Dermis lymphatic vessel endothelial cell (primary cell): ENCODE results near the gene PCDHA2. TPM values are rescaled to one million over a fixed set of nuclear protein-coding genes. Genes with fewer than 3 reads are reported as not detected.

Experiments
- total RNA-seq: library from RNA; depleted of rRNA; stranded (reverse); fragments of >200 nt; gene quantifications from 2 replicates; pipeline ENCODE4 v1.2.1, GENCODE V29; 2014

Gene PCDHA2
- total RNA-seq, result under 0.01 TPM in 1 of 2 replicates, not detected in the other

DNA sequence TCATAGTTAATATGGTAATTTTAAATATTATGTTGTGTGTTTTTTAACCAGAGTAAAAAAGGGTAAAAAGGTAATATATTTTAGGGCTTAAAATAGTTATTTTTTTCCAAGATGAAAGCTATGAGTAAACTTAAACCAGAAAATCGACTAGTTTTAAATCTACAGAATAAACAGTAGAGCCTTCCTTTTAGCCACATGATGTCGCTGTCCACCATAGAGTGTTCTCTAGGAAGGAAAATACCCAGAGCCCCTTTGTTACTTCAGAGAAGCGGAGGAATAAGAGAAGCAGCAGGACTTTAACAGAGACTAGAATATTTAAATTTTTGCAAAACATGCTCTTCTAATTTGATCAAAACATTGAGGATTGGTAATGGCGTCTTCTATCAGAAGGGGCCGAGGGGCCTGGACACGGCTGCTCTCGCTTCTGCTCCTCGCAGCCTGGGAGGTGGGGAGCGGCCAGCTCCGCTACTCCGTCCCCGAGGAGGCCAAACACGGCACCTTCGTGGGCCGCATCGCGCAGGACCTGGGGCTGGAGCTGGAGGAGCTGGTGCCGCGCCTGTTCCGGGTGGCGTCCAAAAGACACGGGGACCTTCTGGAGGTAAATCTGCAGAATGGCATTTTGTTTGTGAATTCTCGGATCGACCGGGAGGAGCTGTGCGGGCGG, at the start of gene PCDHA2:
TSS of gene PCDHA2 (plus strand) at position 258 of the 664 bp plus-strand sequence.

DNA sequence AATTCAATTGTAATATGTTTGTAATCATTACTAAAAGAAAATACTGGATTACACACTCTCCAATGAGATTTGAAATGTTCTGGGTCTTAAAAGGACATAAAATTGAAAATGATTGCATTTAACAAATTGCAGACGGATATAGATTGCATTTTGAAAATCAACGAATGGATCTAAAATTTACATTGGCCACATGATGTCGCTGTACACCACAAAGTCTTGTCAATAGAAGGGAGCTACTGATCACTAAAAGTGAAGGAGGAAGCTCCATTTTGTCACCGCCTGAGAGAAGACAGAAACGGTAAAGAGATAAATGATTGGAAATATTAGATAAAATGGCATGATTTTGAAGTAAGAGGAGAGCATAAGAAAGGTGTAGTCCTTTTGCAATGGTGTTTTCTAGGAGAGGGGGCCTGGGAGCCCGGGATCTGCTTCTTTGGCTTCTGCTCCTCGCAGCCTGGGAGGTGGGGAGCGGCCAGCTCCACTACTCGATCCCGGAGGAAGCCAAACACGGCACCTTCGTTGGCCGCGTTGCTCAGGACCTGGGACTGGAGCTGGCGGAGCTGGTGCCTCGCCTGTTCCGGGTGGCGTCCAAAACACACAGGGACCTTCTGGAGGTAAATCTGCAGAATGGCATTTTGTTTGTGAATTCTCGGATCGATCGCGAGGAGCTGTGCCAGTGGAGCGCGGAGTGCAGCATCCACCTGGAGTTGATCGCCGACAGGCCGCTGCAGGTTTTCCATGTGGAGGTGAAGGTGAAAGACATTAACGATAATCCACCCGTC, 8.6 kb upstream of the PCDHA2 start, which contains the start of gene PCDHA1:
TSS of gene PCDHA1 (plus strand) at position 236 of the 782 bp plus-strand sequence.

DNA sequence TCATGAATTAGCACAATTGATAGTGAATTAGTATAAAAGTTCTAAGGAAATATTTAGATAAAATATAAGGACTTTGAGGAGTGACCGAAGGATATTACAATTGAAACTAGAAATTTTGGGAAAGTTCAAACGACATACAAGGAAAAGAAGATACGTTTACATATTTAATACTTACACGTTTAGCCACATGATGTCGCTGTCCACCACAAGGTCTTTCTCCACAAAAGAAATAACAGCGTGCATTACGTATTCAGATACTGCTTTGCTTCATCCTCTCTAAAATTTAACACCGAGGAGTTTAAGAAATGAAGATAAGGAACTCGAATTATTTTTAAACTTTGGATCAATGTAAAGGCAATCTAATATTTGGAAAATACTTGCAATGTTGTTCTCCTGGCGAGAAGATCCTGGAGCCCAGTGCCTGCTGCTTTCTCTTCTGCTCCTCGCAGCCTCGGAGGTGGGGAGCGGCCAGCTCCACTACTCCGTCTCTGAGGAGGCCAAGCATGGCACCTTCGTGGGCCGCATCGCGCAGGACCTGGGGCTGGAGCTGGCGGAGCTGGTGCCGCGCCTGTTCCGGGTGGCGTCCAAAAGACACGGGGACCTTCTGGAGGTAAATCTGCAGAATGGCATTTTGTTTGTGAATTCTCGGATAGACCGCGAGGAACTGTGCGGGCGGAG, 6.3 kb downstream of the PCDHA2 start, which contains the start of gene PCDHA3:
TSS of gene PCDHA3 (plus strand) at position 242 of the 678 bp plus-strand sequence.

DNA sequence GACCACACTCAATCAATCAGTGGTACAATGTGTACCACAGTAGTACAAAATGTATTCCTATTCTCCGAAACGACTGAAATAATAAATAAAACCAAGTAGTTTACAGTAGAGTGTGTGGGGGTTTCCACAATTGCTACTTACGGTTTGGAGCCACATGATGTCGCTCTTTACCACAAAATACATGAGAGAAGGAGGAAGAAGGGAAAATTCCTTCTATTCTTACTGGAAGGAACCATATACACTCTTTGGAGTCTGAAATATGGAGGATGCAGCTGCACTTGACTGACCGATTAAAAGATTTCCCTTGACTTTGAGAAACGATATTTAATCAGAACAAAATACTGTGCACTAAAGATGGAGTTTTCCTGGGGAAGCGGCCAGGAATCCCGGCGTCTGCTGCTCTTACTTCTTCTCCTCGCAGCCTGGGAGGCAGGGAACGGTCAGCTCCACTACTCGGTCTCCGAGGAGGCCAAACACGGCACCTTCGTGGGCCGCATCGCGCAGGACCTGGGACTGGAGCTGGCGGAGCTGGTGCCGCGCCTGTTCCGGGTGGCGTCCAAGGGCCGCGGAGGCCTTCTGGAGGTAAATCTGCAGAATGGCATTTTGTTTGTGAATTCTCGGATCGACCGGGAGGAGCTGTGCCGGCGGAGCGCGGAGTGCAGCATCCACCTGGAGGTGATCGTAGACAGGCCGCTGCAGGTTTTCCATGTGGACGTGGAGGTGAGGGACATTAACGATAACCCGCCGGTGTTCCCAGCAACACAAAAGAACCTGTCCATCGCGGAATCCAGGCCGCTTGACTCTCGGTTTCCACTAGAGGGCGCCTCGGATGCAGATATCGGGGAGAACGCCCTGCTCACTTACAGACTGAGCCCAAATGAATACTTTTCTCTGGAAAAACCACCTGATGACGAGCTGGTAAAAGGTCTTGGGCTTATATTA, 12.5 kb downstream of the PCDHA2 start, which contains the start of gene PCDHA4:
TSS of gene PCDHA4 (plus strand) at position 235 of the 942 bp plus-strand sequence.

DNA sequence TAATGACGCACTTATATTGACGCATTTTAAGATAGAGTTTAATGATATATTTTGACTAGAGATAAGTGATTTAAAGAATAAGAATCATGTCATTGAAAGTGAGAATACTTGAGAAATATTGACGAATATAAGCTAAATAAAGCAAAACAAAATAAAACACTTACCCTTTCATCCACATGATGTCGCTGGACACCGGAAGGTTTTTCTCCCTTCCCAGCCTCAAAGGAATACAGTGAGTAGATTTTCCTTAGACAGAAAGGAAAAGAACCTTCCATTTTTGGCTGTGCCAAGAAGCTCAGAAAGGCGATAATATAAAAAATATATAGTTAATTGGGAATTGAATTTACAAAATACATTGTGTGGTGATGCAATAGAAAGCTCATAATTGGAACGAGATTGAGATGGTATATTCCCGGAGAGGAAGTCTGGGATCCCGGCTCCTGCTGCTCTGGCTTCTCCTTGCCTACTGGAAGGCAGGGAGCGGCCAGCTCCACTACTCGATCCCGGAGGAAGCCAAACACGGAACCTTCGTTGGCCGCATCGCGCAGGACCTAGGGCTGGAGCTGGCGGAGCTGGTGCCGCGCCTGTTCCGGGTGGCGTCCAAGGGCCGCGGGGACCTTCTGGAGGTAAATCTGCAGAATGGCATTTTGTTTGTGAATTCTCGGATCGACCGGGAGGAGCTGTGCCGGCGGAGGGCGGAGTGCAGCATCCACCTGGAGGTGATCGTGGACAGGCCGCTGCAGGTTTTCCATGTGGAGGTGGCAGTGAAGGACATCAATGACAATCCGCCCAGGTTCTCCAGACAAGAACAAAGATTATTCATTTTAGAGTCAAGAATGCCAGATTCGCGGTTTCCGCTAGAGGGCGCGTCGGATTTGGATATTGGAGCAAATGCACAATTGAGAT, 27.0 kb downstream of the PCDHA2 start, which contains the start of gene PCDHA5:
TSS of gene PCDHA5 (plus strand) at position 239 of the 906 bp plus-strand sequence.

DNA sequence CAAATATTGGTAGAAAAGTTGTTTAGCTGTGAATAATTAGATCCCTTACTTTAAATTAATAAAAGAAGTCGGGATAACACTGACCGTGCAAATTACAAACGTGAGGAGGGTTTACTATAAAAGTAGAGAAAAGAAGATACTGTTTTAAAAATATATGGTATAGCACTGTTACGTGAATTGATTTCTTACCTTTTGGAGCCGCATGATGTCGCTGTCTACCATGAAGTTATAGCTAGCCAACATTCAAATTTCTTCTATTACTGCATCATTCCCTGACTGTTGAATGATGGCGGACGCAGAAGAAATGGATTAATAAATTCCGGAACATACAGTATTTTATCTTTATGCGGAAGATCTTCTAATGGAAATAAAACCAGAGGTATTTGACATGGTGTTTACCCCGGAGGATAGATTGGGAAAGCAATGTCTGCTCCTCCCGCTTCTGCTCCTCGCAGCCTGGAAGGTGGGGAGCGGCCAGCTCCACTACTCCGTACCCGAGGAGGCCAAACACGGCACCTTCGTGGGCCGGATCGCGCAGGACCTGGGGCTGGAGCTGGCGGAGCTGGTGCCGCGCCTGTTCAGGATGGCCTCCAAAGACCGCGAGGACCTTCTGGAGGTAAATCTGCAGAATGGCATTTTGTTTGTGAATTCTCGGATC, 33.2 kb downstream of the PCDHA2 start, which contains the start of gene PCDHA6:
TSS of gene PCDHA6 (plus strand) at position 257 of the 658 bp plus-strand sequence. CDS start at position 389, 132 bp downstream.

DNA sequence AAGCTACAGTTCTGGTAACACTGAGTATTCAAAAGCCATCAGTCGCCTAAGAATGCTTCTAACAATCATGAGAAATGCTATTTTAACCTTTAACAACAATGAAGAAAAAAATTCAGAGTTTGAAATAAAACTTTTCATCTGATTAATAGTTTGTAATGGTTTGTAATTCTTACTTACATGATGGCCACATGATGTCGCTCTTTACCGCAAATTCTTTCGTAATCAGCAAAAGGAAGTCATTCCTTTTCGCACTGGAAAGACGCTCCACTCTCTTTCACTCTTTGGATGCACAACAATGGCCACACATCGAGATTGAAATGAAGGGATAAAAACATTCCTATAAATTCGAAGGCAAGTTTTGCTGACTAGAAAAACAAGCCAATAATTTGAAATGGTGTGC, 39.3 kb downstream of the PCDHA2 start, which contains the start of gene PCDHA7:
TSS of gene PCDHA7 (plus strand) at position 277 of the 400 bp plus-strand sequence. CDS start at position 392, 115 bp downstream.

DNA sequence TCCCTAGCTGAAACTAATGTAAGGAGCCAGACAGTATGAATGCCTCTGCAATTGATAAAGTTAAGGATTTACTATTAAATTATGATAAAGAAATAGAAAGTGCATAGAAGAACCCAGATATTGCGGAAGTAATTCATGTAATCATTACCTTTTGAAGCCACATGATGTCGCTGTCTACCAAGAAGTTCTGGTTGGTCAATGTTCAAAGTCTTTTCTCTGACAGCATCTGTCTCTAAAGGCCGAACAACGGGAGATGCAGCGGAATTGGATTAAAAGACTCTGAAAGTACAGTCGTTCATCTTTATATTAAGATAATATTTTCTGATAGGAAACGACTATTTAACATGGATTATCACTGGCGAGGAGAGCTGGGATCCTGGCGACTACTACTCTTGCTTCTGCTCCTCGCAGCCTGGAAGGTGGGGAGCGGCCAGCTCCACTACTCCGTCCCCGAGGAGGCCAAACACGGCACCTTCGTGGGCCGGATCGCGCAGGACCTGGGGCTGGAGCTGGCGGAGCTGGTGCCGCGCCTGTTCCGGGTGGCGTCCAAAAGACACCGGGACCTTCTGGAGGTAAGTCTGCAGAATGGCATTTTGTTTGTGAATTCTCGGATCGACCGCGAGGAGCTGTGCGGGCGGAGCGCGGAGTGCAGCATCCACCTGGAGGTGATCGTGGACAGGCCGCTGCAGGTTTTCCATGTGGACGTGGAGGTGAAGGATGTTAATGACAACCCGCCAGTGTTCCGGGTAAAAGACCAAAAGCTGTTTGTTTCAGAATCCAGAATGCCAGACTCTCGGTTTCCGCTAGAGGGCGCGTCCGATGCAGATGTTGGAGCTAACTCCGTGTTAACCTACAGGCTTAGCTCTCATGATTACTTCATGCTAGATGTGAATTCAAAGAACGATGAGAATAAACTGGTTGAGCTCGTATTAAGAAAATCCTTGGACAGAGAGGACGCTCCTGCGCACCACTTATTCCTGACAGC, 46.6 kb downstream of the PCDHA2 start, which contains the start of gene PCDHA8:
TSS of gene PCDHA8 (plus strand) at position 210 of the 985 bp plus-strand sequence. CDS start at position 345, 135 bp downstream.

Other genes starting within 250 kb of the PCDHA2 start
- gene EIF4EBP3, start 247.2 kb upstream of the PCDHA2 start, total RNA-seq, result 1.6 and 2.2 TPM in 2 replicates
- 15.0 and 16.5 TPM in 2 replicates for gene SRA1, start 237.4 kb upstream of the PCDHA2 start, total RNA-seq
- gene APBB3, start 230.3 kb upstream of the PCDHA2 start, total RNA-seq, result 5.1 and 6.2 TPM in 2 replicates
- gene SLC35A4, start 230.0 kb upstream of the PCDHA2 start, total RNA-seq, result 22.3 and 26.7 TPM in 2 replicates
- 1.3 and 1.6 TPM in 2 replicates for gene CD14, start 161.7 kb upstream of the PCDHA2 start, total RNA-seq
- gene TMCO6, start 155.4 kb upstream of the PCDHA2 start, total RNA-seq, result 9.8 and 11.7 TPM in 2 replicates
- gene NDUFA2, start 147.2 kb upstream of the PCDHA2 start, total RNA-seq, result 53.3 and 90.9 TPM in 2 replicates
- gene IK, start 147.0 kb upstream of the PCDHA2 start, total RNA-seq, result 64.8 and 75.5 TPM in 2 replicates
- gene WDR55, start 129.9 kb upstream of the PCDHA2 start, total RNA-seq, result 25.9 and 28.6 TPM in 2 replicates
- gene DND1, start 121.3 kb upstream of the PCDHA2 start, total RNA-seq, result under 0.01 and 0.09 TPM in 2 replicates
- gene HARS1, start 103.5 kb upstream of the PCDHA2 start, total RNA-seq, result 39.4 and 52.8 TPM in 2 replicates
- gene HARS2, start 103.4 kb upstream of the PCDHA2 start, total RNA-seq, result 22.0 and 26.9 TPM in 2 replicates
- 41.0 and 58.4 TPM in 2 replicates for gene ZMAT2, start 94.4 kb upstream of the PCDHA2 start, total RNA-seq
- gene PCDHA1, start 8.7 kb upstream of the PCDHA2 start, total RNA-seq, result under 0.01 and 0.09 TPM in 2 replicates
- gene PCDHA3, start 6.2 kb downstream of the PCDHA2 start, total RNA-seq, result 0.11 and 0.17 TPM in 2 replicates
- under 0.01 and 0.17 TPM in 2 replicates for gene PCDHA4, start 12.2 kb downstream of the PCDHA2 start, total RNA-seq
- gene PCDHA5, start 26.8 kb downstream of the PCDHA2 start, total RNA-seq, result under 0.01 TPM in 1 of 2 replicates, not detected in the other
- 0.09 and 0.11 TPM in 2 replicates for gene PCDHA6, start 33.1 kb downstream of the PCDHA2 start, total RNA-seq
- 0.17 and 0.33 TPM in 2 replicates for gene PCDHA7, start 39.4 kb downstream of the PCDHA2 start, total RNA-seq
- under 0.01 and 0.09 TPM in 2 replicates for gene PCDHA8, start 46.3 kb downstream of the PCDHA2 start, total RNA-seq
- under 0.01 and 0.09 TPM in 2 replicates for gene PCDHA9, start 53.5 kb downstream of the PCDHA2 start, total RNA-seq
- under 0.01 and 0.09 TPM in 2 replicates for gene PCDHA10, start 61.0 kb downstream of the PCDHA2 start, total RNA-seq
- gene PCDHA11, start 74.1 kb downstream of the PCDHA2 start, total RNA-seq, result under 0.01 and 0.09 TPM in 2 replicates
- gene PCDHA12, start 80.5 kb downstream of the PCDHA2 start, total RNA-seq, result under 0.01 TPM in 1 of 2 replicates, not detected in the other
- gene PCDHA13, start 87.3 kb downstream of the PCDHA2 start, total RNA-seq, result 0.09 TPM in 1 of 2 replicates, not detected in the other
- 0.09 and 0.11 TPM in 2 replicates for gene PCDHAC1, start 131.4 kb downstream of the PCDHA2 start, total RNA-seq
- 0.11 and 0.17 TPM in 2 replicates for gene PCDHAC2, start 171.6 kb downstream of the PCDHA2 start, total RNA-seq